ENCODE data around the gene GAN. TPM values are rescaled to one million over a fixed set of nuclear protein-coding genes. Genes with fewer than 3 reads are reported as not detected.
A peak's percentile ranks its signal among the peaks of the same experiment; 100 is the strongest.
"Not testable (repeated sequence)": the region's sequence is repeated elsewhere in the genome, so short reads cannot be mapped to it uniquely, and the experiment has no call there.

Gene GAN
- total RNA-seq, 1 experiment from 2014 or later = 6.8 TPM

DNA sequence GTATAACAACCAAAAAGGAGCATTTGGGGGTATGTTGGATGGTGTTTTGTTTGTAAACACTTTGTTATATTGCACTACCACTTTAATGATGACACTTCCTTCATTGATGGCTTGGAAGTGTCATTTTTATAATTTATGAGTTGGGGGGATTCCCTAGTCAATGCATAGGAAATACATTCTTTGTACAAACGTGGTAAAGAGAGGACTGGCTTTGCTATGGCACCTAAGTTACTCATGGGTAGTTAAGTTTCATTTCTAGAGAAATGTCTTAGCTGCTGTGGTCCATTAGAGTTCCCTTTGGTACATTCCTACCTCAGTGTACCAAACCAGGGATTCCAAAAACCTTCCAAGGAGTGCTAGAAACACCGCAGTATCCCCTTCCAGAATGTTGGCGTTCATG is 66.2 kb downstream of the GAN start:
- no peak for DNase-seq (ENCODE audit: low read depth, low spot score)
- in situ Hi-C loops (cut with HindIII; ENCODE audit: low pct_unique_long_range_greater_than_20kb, low sequenced_read_pairs) = no loop called here

DNA sequence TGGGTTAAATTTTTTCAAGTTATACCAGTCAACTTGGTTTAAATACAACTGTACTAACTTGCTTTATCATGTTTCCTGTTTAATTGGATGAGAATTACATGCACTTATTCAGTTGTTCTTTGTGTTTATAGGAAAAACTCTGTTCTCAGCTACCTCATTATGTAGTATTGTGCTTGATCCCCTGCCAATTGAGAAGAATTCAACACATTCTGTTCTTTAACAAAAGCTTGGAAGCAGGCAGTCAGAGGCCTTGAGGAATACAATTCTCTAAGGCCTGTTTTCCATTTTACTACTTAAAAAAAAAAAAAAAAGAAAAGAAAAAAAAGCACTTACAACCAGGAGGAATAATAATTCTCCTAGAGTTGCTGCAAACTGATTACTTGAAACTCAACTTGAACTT is 69.2 kb downstream of the GAN start:
- DNase-seq (ENCODE audit: low read depth, low spot score) = no peak
- in situ Hi-C loops (cut with HindIII; ENCODE audit: low pct_unique_long_range_greater_than_20kb, low sequenced_read_pairs) = no loop called here

DNA sequence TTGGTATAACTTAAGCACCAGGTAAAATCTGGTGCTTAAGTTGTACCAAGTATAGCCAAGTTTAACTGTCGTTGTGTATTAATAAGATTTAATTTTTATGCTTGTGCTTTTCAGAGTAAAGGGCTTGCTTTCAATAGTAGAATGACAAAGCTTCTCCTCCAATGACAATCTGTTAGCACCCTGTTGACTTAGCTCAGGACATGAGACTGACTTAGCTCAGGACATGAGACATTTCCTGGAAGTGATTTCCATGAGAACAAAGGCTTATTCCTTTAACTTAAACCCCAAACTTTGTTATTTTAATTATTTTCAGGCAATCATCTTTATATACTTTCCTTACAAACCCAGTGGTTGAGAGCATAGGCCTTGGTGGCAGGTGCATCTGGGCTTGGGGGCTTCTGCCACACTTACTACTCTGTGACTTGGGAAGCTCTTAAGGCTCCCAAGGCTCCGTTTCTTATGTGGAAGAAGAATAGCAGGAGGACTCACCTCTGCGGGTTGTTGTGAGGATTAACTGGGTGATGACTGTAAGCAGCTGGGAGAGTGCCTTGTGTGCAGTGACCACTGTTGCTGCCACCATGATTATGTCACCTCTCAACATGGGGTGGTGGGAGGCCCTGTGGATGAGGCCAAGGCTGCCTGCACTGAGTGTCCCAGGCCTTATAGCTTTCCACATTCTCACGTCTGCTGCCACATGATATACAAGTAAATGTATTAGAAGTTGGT is 70.4 kb downstream of the GAN start:
- in situ Hi-C loops (cut with HindIII; ENCODE audit: low pct_unique_long_range_greater_than_20kb, low sequenced_read_pairs) = no loop called here
- no peak for DNase-seq (ENCODE audit: low read depth, low spot score)

DNA sequence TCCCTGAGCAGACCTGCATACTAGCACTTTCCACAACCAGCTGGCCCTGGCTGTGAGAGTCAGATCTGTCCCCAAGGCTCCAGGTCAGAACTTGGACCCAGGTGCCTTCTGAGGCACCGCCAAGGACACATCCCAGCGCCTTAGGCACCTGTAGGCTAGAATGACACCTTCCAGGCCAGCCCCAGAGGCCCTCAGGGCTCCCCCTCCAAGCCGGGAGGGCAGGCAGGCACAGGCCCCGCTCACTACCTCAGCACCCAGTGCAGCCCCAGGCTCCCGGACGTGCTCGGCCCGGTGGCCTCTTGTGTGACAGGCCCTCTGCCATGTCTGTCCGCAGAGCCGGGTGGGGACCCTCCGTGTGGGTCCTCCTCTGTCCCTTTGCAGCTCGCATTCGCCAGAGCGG is 73.6 kb downstream of the GAN start:
- in situ Hi-C loops (cut with HindIII; ENCODE audit: low pct_unique_long_range_greater_than_20kb, low sequenced_read_pairs) = no loop called here
- DNase-seq (ENCODE audit: low read depth, low spot score) = no peak

DNA sequence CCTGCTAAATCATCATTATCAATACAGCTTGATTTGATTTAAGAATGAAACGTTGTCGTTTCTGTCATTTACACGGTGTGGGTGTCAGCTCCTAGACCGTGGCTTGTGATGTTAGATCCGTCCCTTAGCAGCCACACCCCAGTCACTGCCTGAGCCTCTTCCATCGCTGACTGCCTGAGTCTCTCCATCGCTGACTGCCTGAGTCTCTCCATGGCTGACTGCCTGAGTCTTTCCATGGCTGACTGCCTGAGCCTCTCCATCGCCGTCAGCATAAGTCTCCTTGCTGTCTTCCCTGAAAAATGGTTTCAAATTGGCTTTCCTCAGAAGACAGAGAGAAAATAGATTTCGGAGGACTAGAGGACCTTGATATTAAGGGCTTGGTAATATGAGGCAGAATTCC is 76.1 kb downstream of the GAN start:
- no peak for DNase-seq (ENCODE audit: low read depth, low spot score)
- in situ Hi-C loops (cut with HindIII; ENCODE audit: low pct_unique_long_range_greater_than_20kb, low sequenced_read_pairs) = no loop called here

DNA sequence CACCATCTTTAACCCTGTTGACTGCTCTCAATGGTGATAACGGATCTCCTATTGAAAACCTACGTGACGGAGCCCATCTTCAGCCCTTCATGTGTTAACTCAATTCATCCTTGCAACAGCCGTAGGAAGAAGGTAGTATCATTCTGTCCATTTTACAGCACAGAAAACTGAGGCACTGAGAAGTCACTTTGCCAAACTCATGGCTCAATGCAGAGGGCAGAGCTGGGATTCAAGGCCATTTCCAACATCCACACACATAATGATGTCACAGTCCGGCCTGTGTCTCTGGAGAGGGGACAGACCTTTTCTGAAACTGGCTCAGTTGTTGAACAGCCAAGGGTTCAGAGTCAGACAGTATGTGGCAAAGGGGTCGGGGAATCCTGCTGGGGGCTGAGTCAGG is 77.2 kb downstream of the GAN start:
- in situ Hi-C loops (cut with HindIII; ENCODE audit: low pct_unique_long_range_greater_than_20kb, low sequenced_read_pairs) = no loop called here
- DNase-seq (ENCODE audit: low read depth, low spot score) = no peak

DNA sequence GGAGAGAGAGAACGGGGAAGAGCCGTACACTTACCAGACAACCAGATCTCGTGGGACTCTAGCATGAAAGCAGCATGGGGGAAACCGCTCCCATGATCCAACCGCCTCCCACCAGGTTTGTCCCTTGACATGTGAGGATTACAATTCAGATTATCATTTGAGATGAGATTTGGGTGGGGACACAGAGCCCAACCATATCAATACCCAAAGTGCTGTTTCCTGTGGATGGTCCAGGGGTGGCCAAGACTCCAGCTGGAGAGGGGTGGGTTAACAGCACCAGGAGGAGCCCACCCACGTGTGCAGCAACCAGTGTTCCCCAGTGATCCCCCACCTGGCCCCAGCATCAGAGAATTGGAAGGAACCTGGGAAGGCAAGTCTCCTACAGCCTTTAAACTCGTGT is 79.7 kb downstream of the GAN start:
- in situ Hi-C loops (cut with HindIII; ENCODE audit: low pct_unique_long_range_greater_than_20kb, low sequenced_read_pairs) = no loop called here
- DNase-seq (ENCODE audit: low read depth, low spot score) = no peak

DNA sequence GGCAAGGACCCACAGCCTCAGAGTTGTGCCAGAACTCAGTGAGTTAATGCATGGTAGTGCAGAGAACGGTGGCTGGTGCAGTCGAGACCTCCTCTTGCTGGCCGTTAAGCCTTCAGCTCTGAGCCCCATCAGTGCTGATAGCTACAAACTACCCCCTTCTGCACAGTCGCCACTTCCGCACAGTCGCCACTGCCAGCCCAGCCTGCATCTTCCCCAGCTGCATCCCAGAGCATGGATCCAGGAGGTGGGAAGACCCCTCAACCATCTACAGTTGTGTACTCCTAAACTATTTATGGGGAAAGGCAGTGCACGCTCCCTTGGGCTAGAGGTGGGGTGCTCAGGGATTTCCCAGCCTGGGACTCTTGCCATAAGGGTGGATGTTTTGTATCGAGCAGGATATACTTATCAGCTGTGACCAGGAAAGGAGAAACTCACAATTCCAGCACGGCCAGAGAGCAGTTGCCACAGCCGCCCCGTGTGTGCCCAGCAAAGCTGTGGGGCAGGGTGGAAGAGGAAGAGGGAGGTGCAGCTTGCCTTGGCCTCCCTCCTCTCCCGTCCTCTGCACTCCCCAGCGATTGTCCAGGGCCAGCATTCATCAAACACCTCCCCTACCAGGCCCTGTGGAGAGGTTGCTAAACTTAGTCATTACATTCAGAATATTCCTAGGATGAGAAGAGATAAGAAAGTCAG is 80.3 kb downstream of the GAN start:
- DNase-seq (ENCODE audit: low read depth, low spot score) = no peak
- in situ Hi-C loops (cut with HindIII; ENCODE audit: low pct_unique_long_range_greater_than_20kb, low sequenced_read_pairs) = no loop called here

DNA sequence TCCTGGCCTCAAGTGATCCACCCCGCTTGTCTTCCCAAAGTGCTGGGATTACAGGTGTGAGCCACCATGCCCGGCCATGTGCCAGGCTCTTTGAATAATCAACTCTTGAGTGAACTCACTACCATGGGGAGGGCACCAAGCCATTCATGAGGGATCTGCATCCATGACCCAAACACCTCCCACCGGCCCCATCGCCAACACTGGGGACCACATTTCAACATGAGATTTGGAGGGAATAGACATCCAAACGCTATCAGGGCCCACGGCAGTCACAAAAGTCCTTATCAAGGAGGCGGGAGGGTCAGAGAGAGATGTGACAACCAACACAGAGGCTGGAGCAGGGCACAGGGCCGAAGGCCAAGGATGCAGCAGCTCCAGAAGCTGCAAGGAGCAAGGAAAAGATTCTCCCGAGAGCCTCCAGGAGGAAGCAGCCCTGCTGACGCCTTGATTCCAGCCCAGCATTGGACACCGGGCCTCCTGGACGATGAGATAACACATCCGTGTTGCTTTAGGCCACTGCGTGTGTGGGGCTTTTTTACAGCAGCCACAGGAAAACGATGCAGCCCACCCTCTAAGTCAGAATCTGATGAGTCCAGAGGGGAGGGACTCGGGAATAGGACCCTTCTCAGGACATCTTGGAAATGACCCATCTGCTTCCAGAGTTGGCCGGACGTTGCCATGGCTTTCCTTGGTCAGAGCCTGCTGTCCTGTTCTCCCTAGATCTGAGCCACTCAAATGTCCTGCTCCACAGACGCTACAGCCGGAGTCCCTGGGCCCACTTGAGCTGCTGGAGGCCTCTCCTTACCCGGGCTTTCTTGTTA is 82.5 kb downstream of the GAN start:
- no peak for DNase-seq (ENCODE audit: low read depth, low spot score)
- in situ Hi-C loops (cut with HindIII; ENCODE audit: low pct_unique_long_range_greater_than_20kb, low sequenced_read_pairs) = no loop called here

DNA sequence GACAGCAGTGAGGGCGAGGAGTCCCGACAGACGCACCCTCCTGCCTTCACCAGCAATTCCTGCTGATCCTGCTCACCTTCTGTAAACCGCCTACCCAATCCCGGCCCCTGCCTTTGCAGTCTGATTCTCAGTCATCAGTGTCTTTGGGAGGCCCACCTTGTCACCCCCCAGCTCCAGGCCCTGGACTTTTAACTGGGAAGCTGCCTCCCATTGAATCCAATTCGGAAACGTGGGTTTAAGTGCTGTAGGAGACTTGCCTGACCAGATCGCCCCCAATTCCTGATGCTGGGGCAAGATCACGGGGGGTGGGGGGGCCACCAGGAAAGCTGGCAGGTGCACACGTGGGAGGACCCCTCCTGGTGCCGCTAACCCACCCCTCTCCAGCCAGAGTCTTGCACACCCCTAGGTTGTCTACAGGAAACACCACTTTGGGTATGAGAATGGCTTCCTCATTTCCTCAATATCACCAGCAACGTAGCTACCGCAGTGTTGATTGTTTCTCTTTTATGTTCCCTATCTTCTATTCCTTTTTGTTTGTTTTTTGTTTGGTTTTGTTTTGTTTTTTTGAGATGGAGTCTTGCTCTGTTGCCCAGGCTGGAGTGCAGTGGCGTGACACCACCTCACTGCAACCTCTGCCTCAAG is 83.2 kb downstream of the GAN start:
- DNase-seq (ENCODE audit: low read depth, low spot score) = no peak

DNA sequence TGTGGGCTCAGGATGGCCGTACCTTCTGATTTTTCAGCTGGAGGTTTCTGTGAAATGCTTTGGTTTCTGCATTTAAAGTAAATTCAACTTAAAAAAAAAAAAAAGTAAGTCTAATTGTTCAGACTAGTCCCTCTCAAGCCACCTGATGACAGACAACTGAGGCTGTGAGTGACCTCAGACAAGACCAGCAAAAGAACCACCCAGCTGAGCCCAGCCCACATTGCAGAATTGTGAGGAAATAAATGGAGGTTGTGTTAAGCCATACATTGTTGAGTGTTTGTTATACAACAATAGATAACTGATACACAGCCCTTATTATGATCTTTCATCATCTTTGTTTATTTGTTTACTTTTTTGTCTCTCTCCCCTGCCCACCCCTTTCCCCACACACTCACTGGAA is 85.1 kb downstream of the GAN start:
- no peak for DNase-seq (ENCODE audit: low read depth, low spot score)
- in situ Hi-C loops (cut with HindIII; ENCODE audit: low pct_unique_long_range_greater_than_20kb, low sequenced_read_pairs) = no loop called here

More for the DNA sequence above, 83.2 kb downstream of the GAN start:
- in situ Hi-C loops (cut with HindIII; ENCODE audit: low pct_unique_long_range_greater_than_20kb, low sequenced_read_pairs) = no loop called here

DNA sequence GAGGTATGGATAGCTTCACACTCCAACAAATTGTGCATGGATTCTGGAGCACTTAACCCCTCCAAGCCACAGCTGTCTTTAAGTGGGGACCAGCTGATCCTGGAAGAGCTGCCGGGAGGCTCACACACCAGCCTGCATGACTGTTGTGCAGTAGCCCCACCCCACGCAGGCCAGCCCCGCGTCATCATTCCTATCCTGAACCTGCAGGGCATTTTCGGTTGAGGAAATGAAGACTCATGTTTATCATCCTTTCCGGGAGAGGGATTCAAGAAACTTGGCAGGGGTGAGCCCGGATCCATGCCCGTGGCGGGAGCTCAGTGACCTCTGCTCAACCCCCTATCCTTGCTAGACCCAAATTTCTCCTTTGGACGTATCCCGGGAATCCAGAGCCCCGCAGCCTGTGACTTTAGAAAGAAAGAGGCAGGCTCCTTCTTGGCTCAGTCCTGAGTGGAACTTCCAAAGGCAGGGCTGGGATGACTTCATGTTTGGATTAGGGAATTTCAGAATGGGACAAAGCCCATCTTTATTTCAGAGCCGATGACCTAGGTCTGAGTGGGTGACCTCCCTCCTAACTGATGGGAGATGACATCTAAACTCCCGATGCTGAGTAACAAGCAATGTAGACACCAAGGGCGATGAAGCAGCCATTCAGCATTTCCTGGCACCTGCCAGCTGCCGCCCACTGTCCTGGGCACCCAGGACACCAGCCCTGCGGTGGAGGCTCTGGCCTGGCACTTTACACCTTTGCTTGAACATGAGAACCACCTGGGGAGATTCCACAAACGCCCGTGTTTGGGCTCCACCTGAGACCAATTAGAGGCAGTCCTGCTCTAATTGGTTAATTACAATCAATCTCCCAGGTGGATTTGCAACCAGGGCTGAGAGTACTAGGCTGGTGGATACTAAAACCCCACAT is 86.5 kb downstream of the GAN start:
- in situ Hi-C loops (cut with HindIII; ENCODE audit: low pct_unique_long_range_greater_than_20kb, low sequenced_read_pairs) = no loop called here

DNA sequence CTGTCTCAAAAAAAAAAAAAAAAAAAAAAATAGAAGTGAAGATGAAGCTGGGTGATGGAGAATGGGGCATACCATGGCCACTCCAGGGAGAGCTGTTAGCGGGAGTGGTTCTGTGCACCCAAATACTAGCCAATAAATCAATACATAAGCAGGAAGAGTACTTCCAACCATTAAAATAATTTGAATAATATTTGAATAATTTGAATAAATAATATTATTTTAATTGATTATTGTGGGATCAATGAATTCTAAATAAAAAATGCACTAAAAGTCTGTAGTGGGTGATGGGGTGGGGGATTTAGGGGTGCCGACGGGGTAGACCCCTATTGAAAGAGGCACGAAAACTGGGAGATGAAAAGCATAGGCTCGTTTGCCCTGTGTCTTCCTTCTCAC is 88.4 kb downstream of the GAN start:
- in situ Hi-C loops (cut with HindIII; ENCODE audit: low pct_unique_long_range_greater_than_20kb, low sequenced_read_pairs) = no loop called here
- no peak for DNase-seq (ENCODE audit: low read depth, low spot score)

More for the DNA sequence above, 86.5 kb downstream of the GAN start:
- DNase-seq (ENCODE audit: low read depth, low spot score) = peak; percentile 85

DNA sequence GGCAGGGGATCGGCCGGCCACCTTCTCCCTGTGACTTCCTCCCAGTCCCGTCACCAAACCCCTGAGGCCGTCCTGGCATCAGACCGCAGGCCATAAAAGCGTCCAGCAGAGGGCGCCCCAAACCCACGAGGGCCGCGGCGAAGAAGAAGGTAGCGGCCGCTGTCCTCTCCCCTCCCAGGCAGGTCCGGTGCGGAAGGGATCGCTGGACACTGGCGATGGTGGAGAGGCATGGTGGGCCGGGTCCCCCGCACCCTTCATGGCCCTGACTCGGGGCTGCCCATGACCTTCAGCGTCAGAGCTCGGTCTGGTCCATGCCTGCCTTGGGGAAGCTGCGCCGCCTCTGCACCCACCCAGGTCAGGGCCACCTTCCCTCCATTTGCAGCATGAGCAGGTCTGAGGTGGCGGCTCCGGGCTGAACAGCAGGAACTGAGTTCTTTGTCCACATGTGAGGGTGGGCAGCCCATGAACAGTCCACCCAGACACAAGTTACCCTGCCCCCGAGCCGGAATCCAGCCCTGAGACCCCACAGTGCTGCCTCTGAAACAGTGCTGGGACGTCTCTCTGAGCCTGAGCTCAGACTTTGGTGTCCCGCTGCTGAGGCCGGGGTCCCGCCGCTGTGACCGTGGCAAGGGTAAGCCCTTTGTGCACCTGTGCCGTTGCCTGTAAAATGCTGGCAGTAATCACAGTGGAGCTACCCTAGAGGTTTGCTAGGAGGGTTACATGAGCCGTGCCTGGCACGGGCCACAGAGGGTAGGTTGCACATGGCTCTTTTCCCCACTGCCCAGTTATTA is 89.0 kb downstream of the GAN start:
- peak; percentile 71 for DNase-seq (ENCODE audit: low read depth, low spot score)
- in situ Hi-C loops (cut with HindIII; ENCODE audit: low pct_unique_long_range_greater_than_20kb, low sequenced_read_pairs) = no loop called here

DNA sequence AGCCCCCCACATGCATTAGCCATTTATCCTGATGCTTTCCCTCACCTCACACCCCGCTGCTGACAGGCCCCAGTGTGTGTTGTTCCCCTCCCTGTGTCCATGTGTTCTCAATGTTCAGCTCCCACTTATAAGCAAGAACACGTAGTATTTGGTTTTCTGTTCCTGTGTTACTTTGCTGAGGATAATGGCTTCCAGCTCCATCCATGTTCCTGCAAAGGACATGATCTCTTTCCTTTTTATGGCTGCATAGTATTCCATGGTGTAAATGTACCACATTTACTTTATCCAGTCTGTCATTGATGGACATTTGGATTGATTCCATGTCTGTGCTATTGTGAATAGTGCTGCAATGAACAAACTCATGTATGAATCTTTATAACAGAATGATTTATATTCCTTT is 90.2 kb downstream of the GAN start:
- DNase-seq (ENCODE audit: low read depth, low spot score); in situ Hi-C loops (cut with HindIII; ENCODE audit: low pct_unique_long_range_greater_than_20kb, low sequenced_read_pairs): not testable (repeated sequence)

DNA sequence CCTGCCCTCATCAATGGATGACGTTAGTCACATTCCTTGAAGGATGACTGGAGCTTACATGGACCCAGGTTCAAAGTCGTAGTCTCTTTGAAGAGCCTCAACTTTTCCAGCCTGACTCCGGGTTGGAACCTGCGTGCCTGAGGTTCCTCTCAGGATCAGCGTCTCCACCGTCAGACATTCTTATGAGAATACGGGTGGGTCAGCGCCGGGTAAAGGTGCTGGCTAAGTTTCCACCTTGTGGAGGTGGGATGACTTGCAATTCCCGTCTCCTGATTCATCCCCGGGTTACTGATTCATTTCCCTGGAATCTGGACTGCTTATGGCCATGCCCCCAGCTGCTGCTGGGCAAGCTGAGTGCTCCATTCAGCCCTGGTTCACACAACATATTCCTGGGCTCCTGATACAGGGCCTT is 90.9 kb downstream of the GAN start:
- in situ Hi-C loops (cut with HindIII; ENCODE audit: low pct_unique_long_range_greater_than_20kb, low sequenced_read_pairs) = no loop called here
- peak; percentile 45 for DNase-seq (ENCODE audit: low read depth, low spot score)
